Mammary epithelial cell (primary cell): Measurements from ENCODE around the gene CSMD2.

ENCODE experiments used
- CTCF ChIP-seq, 2 donors: IDR thresholded peaks in 1 of 2; conservative IDR thresholded peaks in 1 of 2; 2 replicates each; pipeline ENCODE4 v1.5.1; 2011 to 2012; ENCODE audit warnings: inconsistent platforms in 2 of 2, low read length in 2 of 2, mild to moderate bottlenecking in 2 of 2, control low read depth in 1 of 2, low read depth in 1 of 2; ENCODE audit not compliant: insufficient read depth in 1 of 2; ENCODE audit errors: extremely low read depth in 1 of 2
- EZH2 ChIP-seq: IDR thresholded peaks from 2 replicates; pipeline ENCODE4 v1.6.1; 2012; ENCODE audit warnings: low read length, inconsistent platforms, borderline replicate concordance

GRCh38 chr1:33660956-33661355 lies 504.1 kb downstream of the CSMD2 start:
- TF ChIP-seq CTCF (conservative IDR thresholded peaks at IDR 0.05 in 1 of 2, IDR thresholded peaks at IDR 0.05 in 1 of 2; ENCODE audit: extremely low read depth in 1 of 2, insufficient read depth in 1 of 2, low read depth in 1 of 2, low read length in 2 of 2) (no peak), EZH2 (no peak)
